Measurements from ENCODE around the gene ALDH7A1.

The ALDH7A1 gene

DNA sequence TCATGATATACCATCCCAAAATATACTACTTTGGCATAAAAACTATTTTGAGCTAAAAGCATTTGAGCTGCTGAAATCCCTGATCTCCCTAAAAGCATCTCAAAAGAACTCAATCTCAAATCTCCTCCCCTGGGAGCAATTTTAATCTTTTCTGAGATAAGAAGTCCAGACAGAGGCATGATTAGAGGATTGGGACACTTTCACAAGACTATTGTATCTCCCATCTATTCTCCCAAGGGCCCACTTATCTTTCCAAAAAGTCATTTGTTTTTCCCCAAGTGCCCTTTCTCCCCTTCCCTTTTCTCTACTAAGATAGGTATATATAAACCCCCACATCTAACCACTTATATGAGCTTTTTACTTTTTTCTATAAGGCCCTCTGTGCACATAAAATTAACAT, 79.7 kb downstream of the ALDH7A1 start:
- H3K36me3 ChIP-seq (ENCODE audit: insufficient read depth, low read length), result no peaks in the 10 kb centered on the region
- no peak overlapping the region for H3K27ac ChIP-seq (ENCODE audit: low read depth, low read length)
- H3K4me3 ChIP-seq (ENCODE audit: low read depth in 1 of 2, low read length in 2 of 2), result no peak overlapping the region
- H3K27me3 ChIP-seq (ENCODE audit: control insufficient read depth in 1 of 2, insufficient read depth in 2 of 2, low read length in 2 of 2), result no peaks in the 10 kb centered on the region
- H3K9ac ChIP-seq (ENCODE audit: low read length), result no peak overlapping the region
- no peaks in the 10 kb centered on the region for H3K9me3 ChIP-seq (ENCODE audit: low read length)
- H3K4me1 ChIP-seq (ENCODE audit: insufficient read depth, low read length), result peaks cover 26% of the 10 kb centered on the region

DNA sequence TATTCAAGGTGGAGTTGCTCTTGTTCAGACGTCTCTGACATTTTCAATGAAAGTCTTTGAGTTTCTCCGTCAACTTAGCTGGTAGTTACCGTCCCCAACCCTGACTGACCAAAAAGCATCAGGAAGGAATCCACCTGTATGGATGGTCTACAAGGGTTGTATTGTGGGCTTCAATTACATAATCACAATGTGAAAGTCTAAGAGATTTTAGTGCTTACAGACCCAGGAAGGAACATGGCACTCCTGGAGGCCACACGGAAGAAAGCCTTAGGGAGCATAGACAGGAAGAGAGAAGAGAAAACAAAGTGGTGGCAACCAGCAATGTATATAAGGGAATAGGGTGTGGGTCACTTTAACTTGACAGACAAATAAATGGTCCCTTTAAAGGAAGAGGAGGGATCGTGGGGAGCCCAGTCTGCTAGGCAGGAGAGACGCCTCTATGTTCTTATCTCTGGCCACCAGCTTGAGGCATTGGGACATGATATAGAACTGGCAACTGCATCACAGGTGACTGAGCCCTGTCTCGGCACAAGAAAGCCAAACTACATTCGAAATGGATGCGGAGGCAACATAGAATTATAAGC, 80.4 kb downstream of the ALDH7A1 start:
- H3K9me3 ChIP-seq (ENCODE audit: low read length), result no peaks in the 10 kb centered on the region
- H3K4me3 ChIP-seq (ENCODE audit: low read depth in 1 of 2, low read length in 2 of 2), result no peak overlapping the region
- H3K4me1 ChIP-seq (ENCODE audit: insufficient read depth, low read length), result peaks cover 19% of the 10 kb centered on the region
- no peak overlapping the region for H3K9ac ChIP-seq (ENCODE audit: low read length)
- no peak overlapping the region for H3K27ac ChIP-seq (ENCODE audit: low read depth, low read length)
- H3K27me3 ChIP-seq (ENCODE audit: control insufficient read depth in 1 of 2, insufficient read depth in 2 of 2, low read length in 2 of 2), result no peaks in the 10 kb centered on the region
- H3K36me3 ChIP-seq (ENCODE audit: insufficient read depth, low read length), result no peaks in the 10 kb centered on the region

DNA sequence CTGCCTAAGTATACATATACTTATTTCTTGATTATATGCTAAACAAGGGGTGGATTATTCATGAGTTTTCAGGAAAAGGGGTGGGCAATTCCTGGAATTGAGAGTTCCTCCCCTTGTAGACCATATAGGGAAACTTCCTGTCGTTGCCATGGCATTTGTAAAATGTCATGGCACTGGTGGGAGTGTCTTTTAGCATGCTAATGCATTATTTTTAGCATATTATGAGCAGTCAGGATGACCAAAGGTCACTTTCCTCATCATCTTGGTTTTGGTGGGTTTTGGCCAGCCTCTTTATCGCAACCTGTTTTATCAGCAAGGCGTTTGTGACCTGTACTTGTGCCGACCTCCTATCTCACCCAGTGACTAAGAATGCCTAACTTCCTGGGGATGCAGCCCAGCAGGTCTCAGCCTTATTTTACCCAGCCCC, 80.9 kb downstream of the ALDH7A1 start:
- H3K4me1 ChIP-seq (ENCODE audit: insufficient read depth, low read length), result peaks cover 15% of the 10 kb centered on the region
- no peak overlapping the region for H3K27ac ChIP-seq (ENCODE audit: low read depth, low read length)
- no peaks in the 10 kb centered on the region for H3K27me3 ChIP-seq (ENCODE audit: control insufficient read depth in 1 of 2, insufficient read depth in 2 of 2, low read length in 2 of 2)
- H3K36me3 ChIP-seq (ENCODE audit: insufficient read depth, low read length), result no peaks in the 10 kb centered on the region
- H3K4me3 ChIP-seq (ENCODE audit: low read depth in 1 of 2, low read length in 2 of 2), result no peak overlapping the region
- H3K9ac ChIP-seq (ENCODE audit: low read length), result no peak overlapping the region
- no peaks in the 10 kb centered on the region for H3K9me3 ChIP-seq (ENCODE audit: low read length)

DNA sequence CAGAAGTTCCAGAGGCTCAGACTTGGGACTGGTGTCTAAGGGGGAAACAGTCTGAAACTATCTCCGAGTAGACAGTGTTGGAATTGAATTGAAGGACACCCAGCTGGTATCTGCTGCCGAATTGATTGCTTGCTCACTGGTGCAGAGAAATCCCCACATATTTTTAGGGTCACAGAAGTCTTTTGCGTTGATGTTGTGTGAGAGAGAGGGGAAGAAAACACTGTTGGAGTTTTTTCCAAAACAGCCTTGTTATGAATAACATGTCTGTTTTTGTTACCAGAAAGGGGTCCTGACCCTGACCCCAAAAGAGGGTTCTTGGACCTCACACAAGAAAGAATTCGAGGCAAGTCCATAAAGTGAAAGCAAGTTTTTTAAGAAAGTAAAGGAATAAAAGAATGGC, 81.3 kb downstream of the ALDH7A1 start:
- H3K27me3 ChIP-seq (ENCODE audit: control insufficient read depth in 1 of 2, insufficient read depth in 2 of 2, low read length in 2 of 2), result no peaks in the 10 kb centered on the region
- peaks cover 15% of the 10 kb centered on the region for H3K4me1 ChIP-seq (ENCODE audit: insufficient read depth, low read length)
- H3K27ac ChIP-seq (ENCODE audit: low read depth, low read length), result no peak overlapping the region
- H3K9me3 ChIP-seq (ENCODE audit: low read length), result no peaks in the 10 kb centered on the region
- H3K9ac ChIP-seq (ENCODE audit: low read length), result no peak overlapping the region
- no peaks in the 10 kb centered on the region for H3K36me3 ChIP-seq (ENCODE audit: insufficient read depth, low read length)
- H3K4me3 ChIP-seq (ENCODE audit: low read depth in 1 of 2, low read length in 2 of 2), result no peak overlapping the region

DNA sequence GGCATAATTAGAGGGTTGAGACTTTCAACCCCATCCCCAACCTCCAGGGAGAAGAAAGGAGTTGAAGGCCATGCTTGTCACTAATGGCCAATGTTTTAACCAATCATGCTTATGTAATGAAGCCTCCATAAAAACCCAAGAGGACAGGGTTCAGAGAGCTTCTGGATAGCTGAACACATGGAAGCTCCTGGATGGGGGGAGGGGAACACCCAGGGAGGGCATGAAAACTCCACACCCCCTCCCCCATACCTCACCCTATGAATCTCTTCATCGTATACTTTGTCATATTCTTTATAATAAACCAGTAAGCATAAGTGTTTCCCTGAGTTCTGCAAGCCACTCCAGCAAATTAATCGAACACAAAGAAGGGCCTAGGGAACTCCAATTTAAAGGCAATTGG, 81.7 kb downstream of the ALDH7A1 start:
- Histone ChIP-seq H3K27me3 (ENCODE audit: control insufficient read depth in 1 of 2, insufficient read depth in 2 of 2, low read length in 2 of 2) (no peaks in the 10 kb centered on the region), H3K9me3 (ENCODE audit: low read length) (no peaks in the 10 kb centered on the region), H3K9ac (ENCODE audit: low read length) (no peak overlapping the region), H3K36me3 (ENCODE audit: insufficient read depth, low read length) (no peaks in the 10 kb centered on the region), H3K4me3 (ENCODE audit: low read depth in 1 of 2, low read length in 2 of 2) (no peak overlapping the region), H3K4me1 (ENCODE audit: insufficient read depth, low read length) (peaks cover 15% of the 10 kb centered on the region), H3K27ac (ENCODE audit: low read depth, low read length) (no peak overlapping the region)

GRCh38 chr5:126512451-126512850, 82.6 kb downstream of the ALDH7A1 start:
- Histone ChIP-seq H3K27me3 (ENCODE audit: control insufficient read depth in 1 of 2, insufficient read depth in 2 of 2, low read length in 2 of 2) (no peaks in the 10 kb centered on the region), H3K36me3 (ENCODE audit: insufficient read depth, low read length) (no peaks in the 10 kb centered on the region), H3K27ac (ENCODE audit: low read depth, low read length) (no peak overlapping the region), H3K4me1 (ENCODE audit: insufficient read depth, low read length) (peaks cover 15% of the 10 kb centered on the region), H3K4me3 (ENCODE audit: low read depth in 1 of 2, low read length in 2 of 2) (no peak overlapping the region), H3K9me3 (ENCODE audit: low read length) (no peaks in the 10 kb centered on the region), H3K9ac (ENCODE audit: low read length) (no peak overlapping the region)

- no peaks in the 10 kb centered on the region for H3K36me3 ChIP-seq (ENCODE audit: insufficient read depth, low read length)
- H3K27ac ChIP-seq (ENCODE audit: low read depth, low read length), result no peak overlapping the region
Measured at GRCh38 chr5:126511961-126512360, 83.1 kb downstream of the ALDH7A1 start.

DNA sequence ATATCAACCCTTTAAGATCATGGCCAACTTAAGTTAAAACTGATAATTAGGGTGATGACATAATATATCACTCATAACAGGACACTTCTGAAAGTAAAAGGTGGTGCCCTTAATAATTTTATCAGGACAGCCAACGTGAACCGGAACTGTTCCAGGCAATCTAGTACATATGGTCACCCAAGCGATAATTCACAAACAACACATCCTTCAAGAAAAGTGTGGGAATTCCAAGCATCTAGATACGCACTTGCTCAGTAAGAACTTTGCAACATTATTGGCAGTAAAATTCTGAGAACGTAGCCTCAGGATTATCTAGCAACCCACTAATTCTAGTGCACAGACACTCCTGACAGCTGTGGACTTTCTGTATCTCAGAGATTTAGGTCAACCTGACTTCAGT, 85.7 kb downstream of the ALDH7A1 start:
- H3K36me3 ChIP-seq (ENCODE audit: insufficient read depth, low read length), result no peaks in the 10 kb centered on the region
- H3K9ac ChIP-seq (ENCODE audit: low read length), result no peak overlapping the region
- H3K9me3 ChIP-seq (ENCODE audit: low read length), result no peaks in the 10 kb centered on the region
- H3K4me1 ChIP-seq (ENCODE audit: insufficient read depth, low read length), result peaks cover 3% of the 10 kb centered on the region
- no peaks in the 10 kb centered on the region for H3K27me3 ChIP-seq (ENCODE audit: control insufficient read depth in 1 of 2, insufficient read depth in 2 of 2, low read length in 2 of 2)
- H3K4me3 ChIP-seq (ENCODE audit: low read depth in 1 of 2, low read length in 2 of 2), result no peak overlapping the region
- no peak overlapping the region for H3K27ac ChIP-seq (ENCODE audit: low read depth, low read length)

More at GRCh38 chr5:126511961-126512360, 83.1 kb downstream of the ALDH7A1 start:
- no peak overlapping the region for H3K9ac ChIP-seq (ENCODE audit: low read length)
- H3K9me3 ChIP-seq (ENCODE audit: low read length), result no peaks in the 10 kb centered on the region
- no peaks in the 10 kb centered on the region for H3K27me3 ChIP-seq (ENCODE audit: control insufficient read depth in 1 of 2, insufficient read depth in 2 of 2, low read length in 2 of 2)
- H3K4me1 ChIP-seq (ENCODE audit: insufficient read depth, low read length), result peaks cover 15% of the 10 kb centered on the region
- no peak overlapping the region for H3K4me3 ChIP-seq (ENCODE audit: low read depth in 1 of 2, low read length in 2 of 2)

DNA sequence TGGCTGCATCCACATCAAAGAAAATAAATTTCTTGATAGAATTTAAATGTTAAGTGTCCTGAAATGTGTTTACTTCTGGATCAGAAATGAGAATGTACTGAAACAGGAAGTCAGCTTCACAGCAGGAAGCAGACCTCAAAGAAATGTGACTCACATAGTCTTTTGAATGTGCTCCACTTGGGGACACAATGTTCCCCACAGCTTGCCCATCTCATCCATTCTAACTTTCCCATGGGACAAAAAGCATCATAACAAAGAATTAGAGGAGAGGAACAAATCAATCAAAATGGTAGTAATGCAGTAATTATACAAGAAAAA, 86.1 kb downstream of the ALDH7A1 start:
- Histone ChIP-seq H3K27me3 (ENCODE audit: control insufficient read depth in 1 of 2, insufficient read depth in 2 of 2, low read length in 2 of 2) (no peaks in the 10 kb centered on the region), H3K27ac (ENCODE audit: low read depth, low read length) (no peak overlapping the region), H3K36me3 (ENCODE audit: insufficient read depth, low read length) (no peaks in the 10 kb centered on the region), H3K9ac (ENCODE audit: low read length) (no peak overlapping the region), H3K9me3 (ENCODE audit: low read length) (no peaks in the 10 kb centered on the region), H3K4me3 (ENCODE audit: low read depth in 1 of 2, low read length in 2 of 2) (no peak overlapping the region), H3K4me1 (ENCODE audit: insufficient read depth, low read length) (no peaks in the 10 kb centered on the region)

GRCh38 chr5:126508251-126508961, 86.6 kb downstream of the ALDH7A1 start:
- H3K9me3 ChIP-seq (ENCODE audit: low read length), result no peaks in the 10 kb centered on the region
- H3K27me3 ChIP-seq (ENCODE audit: control insufficient read depth in 1 of 2, insufficient read depth in 2 of 2, low read length in 2 of 2), result no peaks in the 10 kb centered on the region
- no peak overlapping the region for H3K9ac ChIP-seq (ENCODE audit: low read length)
- no peaks in the 10 kb centered on the region for H3K4me1 ChIP-seq (ENCODE audit: insufficient read depth, low read length)
- no peaks in the 10 kb centered on the region for H3K36me3 ChIP-seq (ENCODE audit: insufficient read depth, low read length)
- no peak overlapping the region for H3K4me3 ChIP-seq (ENCODE audit: low read depth in 1 of 2, low read length in 2 of 2)
- H3K27ac ChIP-seq (ENCODE audit: low read depth, low read length), result peak overlapping the region; percentile 42

- Histone ChIP-seq H3K4me1 (ENCODE audit: insufficient read depth, low read length) (no peaks in the 10 kb centered on the region), H3K9ac (ENCODE audit: low read length) (no peak overlapping the region), H3K9me3 (ENCODE audit: low read length) (no peaks in the 10 kb centered on the region), H3K36me3 (ENCODE audit: insufficient read depth, low read length) (no peaks in the 10 kb centered on the region), H3K4me3 (ENCODE audit: low read depth in 1 of 2, low read length in 2 of 2) (no peak overlapping the region), H3K27me3 (ENCODE audit: control insufficient read depth in 1 of 2, insufficient read depth in 2 of 2, low read length in 2 of 2) (no peaks in the 10 kb centered on the region), H3K27ac (ENCODE audit: low read depth, low read length) (no peak overlapping the region)
Measured at GRCh38 chr5:126506079-126506478, 88.9 kb downstream of the ALDH7A1 start.

- Histone ChIP-seq H3K9me3 (ENCODE audit: low read length) (no peaks in the 10 kb centered on the region), H3K27me3 (ENCODE audit: control insufficient read depth in 1 of 2, insufficient read depth in 2 of 2, low read length in 2 of 2) (no peaks in the 10 kb centered on the region), H3K27ac (ENCODE audit: low read depth, low read length) (no peak overlapping the region), H3K4me1 (ENCODE audit: insufficient read depth, low read length) (no peaks in the 10 kb centered on the region), H3K9ac (ENCODE audit: low read length) (no peak overlapping the region), H3K4me3 (ENCODE audit: low read depth in 1 of 2, low read length in 2 of 2) (no peak overlapping the region), H3K36me3 (ENCODE audit: insufficient read depth, low read length) (no peaks in the 10 kb centered on the region)
Measured at GRCh38 chr5:126503602-126504104, 91.4 kb downstream of the ALDH7A1 start.

Measured in muscle layer of colon (tissue), 2 donors.